H1 (cell line): ENCODE measurements around the gene ARHGAP23. TPM values are rescaled to one million over a fixed set of nuclear protein-coding genes. Genes with fewer than 3 reads are reported as not detected.

Experiments used
- CTCF ChIA-PET: fragments of 300-600 bp; sonication (Branson Sonifier 250); formaldehyde crosslinking; loops from one replicate; lab custom pipeline; 2021; ENCODE audit not compliant: partially characterized antibody; lab: Charles Lee
- POLR2A ChIA-PET: fragments of 300-600 bp; sonication (Branson Sonifier 250); formaldehyde crosslinking; loops from one replicate; lab custom pipeline; 2021; ENCODE audit warnings: inconsistent platforms; ENCODE audit not compliant: partially characterized antibody; lab: Charles Lee
- DNase-seq, 2 experiments: peaks; one replicate each; pipeline versions ENCODE4 v3.0.0 to v3.0.0-alpha.2; 2010 to 2022; ENCODE audit warnings: low spot score in 2 of 2, low read depth in 1 of 2, mixed read lengths in 1 of 2
- FAIRE-seq: peaks from 2 replicates; lab custom pipeline; 2011; peaks lifted over from hg19 to GRCh38; lab: Jason Lieb, UNC
- H2AFZ ChIP-seq: 2 replicates; pipeline ENCODE4 v1.8.1; 2012; ENCODE audit warnings: low read length, inconsistent platforms
- H2AK5ac ChIP-seq: 2 replicates; pipeline ENCODE4 v1.6.1; 2013; ENCODE audit warnings: low read depth, low read length
- H2BK120ac ChIP-seq: replicated peaks from 2 replicates; pipeline ENCODE3; 2013; ENCODE audit warnings: low read depth, low read length, inconsistent platforms
- H2BK12ac ChIP-seq: 2 replicates; pipeline ENCODE4 v1.6.1; 2013; ENCODE audit warnings: low read depth, low read length
- H2BK15ac ChIP-seq: 2 replicates; pipeline ENCODE4 v1.6.1; 2013; ENCODE audit warnings: low read length
- H2BK20ac ChIP-seq: 2 replicates; pipeline ENCODE4 v1.6.1; 2013; ENCODE audit warnings: low read length
- H2BK5ac ChIP-seq: 2 replicates; pipeline ENCODE4 v1.6.1; 2013; ENCODE audit warnings: low read depth, low read length
- H3K14ac ChIP-seq: 2 replicates; pipeline ENCODE4 v1.6.1; 2013; ENCODE audit warnings: inconsistent platforms; ENCODE audit not compliant: insufficient read length
- H3K18ac ChIP-seq: 2 replicates; pipeline ENCODE4 v1.6.1; 2013; ENCODE audit warnings: low read length; ENCODE audit errors: extremely low read depth
- H3K23ac ChIP-seq: 2 replicates; pipeline ENCODE4 v1.6.1; 2013; ENCODE audit warnings: inconsistent platforms; ENCODE audit not compliant: insufficient read length
- H3K23me2 ChIP-seq: 2 replicates; pipeline ENCODE4 v1.6.1; 2013; ENCODE audit warnings: low read depth, low read length
- H3K27ac ChIP-seq: 2 replicates; pipeline ENCODE4 v1.6.1; 2011; ENCODE audit warnings: low read depth, low read length, inconsistent platforms
- H3K27me3 ChIP-seq, 4 experiments: replicated peaks in 1 of 4; 1 replicate in 1 of 4; 2 replicates in 3 of 4; pipeline versions ENCODE4 v1.6.1 to v1.8.1; 2011 to 2013; ENCODE audit warnings: low read length in 3 of 4, mild to moderate bottlenecking in 3 of 4, inconsistent platforms in 2 of 4, mixed read lengths in 2 of 4, moderate library complexity in 1 of 4; ENCODE audit not compliant: control insufficient read depth in 3 of 4, insufficient read depth in 3 of 4; ENCODE audit errors: extremely low read depth in 1 of 4
- H3K36me3 ChIP-seq, 4 experiments: 2 replicates each; pipeline versions ENCODE4 v1.6.1 to v1.8.1; 2011 to 2013; ENCODE audit warnings: mild to moderate bottlenecking in 4 of 4, low read length in 3 of 4, moderate library complexity in 2 of 4, control low read depth in 1 of 4, inconsistent platforms in 1 of 4; ENCODE audit not compliant: insufficient read depth in 4 of 4, control insufficient read depth in 2 of 4
- H3K4ac ChIP-seq: replicated peaks from 2 replicates; pipeline ENCODE3; 2013; ENCODE audit warnings: low read length, low read depth, mixed read lengths, inconsistent platforms; ENCODE audit not compliant: insufficient read length
- H3K4me1 ChIP-seq, 4 experiments: replicated peaks in 1 of 4; 1 replicate in 1 of 4; 2 replicates in 3 of 4; pipeline versions ENCODE4 v1.6.1 to v1.8.1; 2011 to 2013; ENCODE audit warnings: low read length in 3 of 4, inconsistent platforms in 2 of 4, mixed read lengths in 1 of 4; ENCODE audit not compliant: insufficient read depth in 4 of 4, control insufficient read depth in 3 of 4
- H3K4me2 ChIP-seq, 2 experiments: 2 replicates each; pipeline versions ENCODE4 v1.6.1 to v1.8.1; 2011 to 2013; ENCODE audit warnings: low read depth in 2 of 2, low read length in 2 of 2, control low read depth in 1 of 2, inconsistent platforms in 1 of 2, mild to moderate bottlenecking in 1 of 2; ENCODE audit not compliant: insufficient read depth in 1 of 2
- H3K4me3 ChIP-seq, 4 experiments: fragments of 200-600, 300-600 bp in 1 of 4; sonication (generic), shearing (Covaris generic), sonication (Bioruptor Twin) in 1 of 4; 2 replicates each; pipeline versions ENCODE4 v1.5.1 to v1.8.1; 2011 to 2016; ENCODE audit warnings: low read length in 4 of 4, low read depth in 3 of 4, control low read depth in 2 of 4, inconsistent platforms in 2 of 4, mild to moderate bottlenecking in 2 of 4, mixed read lengths in 1 of 4, moderate library complexity in 1 of 4; ENCODE audit not compliant: insufficient read depth in 2 of 4; ENCODE audit errors: extremely low read depth in 1 of 4
- H3K56ac ChIP-seq: replicated peaks from 2 replicates; pipeline ENCODE3; 2013; ENCODE audit warnings: low read depth, mild to moderate bottlenecking, mixed read lengths, low read length, inconsistent platforms; ENCODE audit not compliant: insufficient read length
- H3K79me1 ChIP-seq: 2 replicates; pipeline ENCODE4 v1.6.1; 2013; ENCODE audit warnings: low read depth, low read length, control low read depth
- H3K79me2 ChIP-seq, 2 experiments: 2 replicates each; pipeline versions ENCODE4 v1.6.1 to v1.8.1; 2012 to 2013; ENCODE audit warnings: low read length in 2 of 2, mild to moderate bottlenecking in 2 of 2, inconsistent platforms in 1 of 2; ENCODE audit not compliant: insufficient read depth in 2 of 2, control insufficient read depth in 1 of 2
- H3K9ac ChIP-seq, 4 experiments: replicated peaks in 1 of 4; 1 replicate in 1 of 4; 2 replicates in 3 of 4; pipeline versions ENCODE4 v1.6.1 to v1.8.1; 2011 to 2013; ENCODE audit warnings: low read depth in 3 of 4, low read length in 3 of 4, control low read depth in 2 of 4, mild to moderate bottlenecking in 2 of 4, moderate library complexity in 2 of 4, inconsistent platforms in 1 of 4; ENCODE audit errors: extremely low read depth in 1 of 4
- H3K9me3 ChIP-seq, 2 experiments: 2 replicates each; pipeline versions ENCODE4 v1.6.1 to v1.8.1; 2012 to 2013; ENCODE audit warnings: mild to moderate bottlenecking in 2 of 2, moderate library complexity in 2 of 2, control low read depth in 1 of 2, inconsistent platforms in 1 of 2, low read depth in 1 of 2, low read length in 1 of 2, mixed read lengths in 1 of 2; ENCODE audit not compliant: insufficient read depth in 2 of 2
- H4K20me1 ChIP-seq, 2 experiments: replicated peaks in 1 of 2; 2 replicates each; pipeline versions ENCODE3 to v1.8.1; 2011 to 2013; ENCODE audit warnings: inconsistent platforms in 2 of 2, low read length in 2 of 2, mild to moderate bottlenecking in 1 of 2; ENCODE audit not compliant: insufficient read depth in 2 of 2, control insufficient read depth in 1 of 2
- H4K5ac ChIP-seq: 2 replicates; pipeline ENCODE4 v1.6.1; 2013; ENCODE audit warnings: low read length, low read depth, mixed read lengths, inconsistent platforms; ENCODE audit not compliant: insufficient read length
- H4K8ac ChIP-seq: 2 replicates; pipeline ENCODE4 v1.8.0; 2013; ENCODE audit warnings: mild to moderate bottlenecking, moderate library complexity, low read length, inconsistent platforms; ENCODE audit not compliant: insufficient read depth; ENCODE audit errors: extremely low read depth
- H4K91ac ChIP-seq: replicated peaks from 2 replicates; pipeline ENCODE3; 2013; ENCODE audit warnings: low read length, mixed read lengths, inconsistent platforms; ENCODE audit not compliant: insufficient read length
- SIRT6 ChIP-seq: IDR thresholded peaks from one replicate; pipeline ENCODE4 v1.7.1; 2012; ENCODE audit warnings: low read length, inconsistent platforms
- USF2 ChIP-seq: IDR thresholded peaks from 2 replicates; pipeline ENCODE4 v1.6.1; 2011; ENCODE audit warnings: low read length, improper control_type of control experiment
- WGBS, 2 experiments: shearing (Covaris generic) in 1 of 2; methylation state at CpG; one replicate each; pipeline versions ENCODE4 v1.1.6 to v1.1.7; 2013 to 2015; ENCODE audit warnings: low lambda C conversion rate in 2 of 2, mixed read lengths in 2 of 2, inconsistent platforms in 1 of 2, low coverage in 1 of 2, missing lambda C conversion rate in 1 of 2; ENCODE audit not compliant: insufficient replicate concordance in 2 of 2, insufficient coverage in 1 of 2, insufficient read length in 1 of 2; ENCODE audit errors: extremely low coverage in 1 of 2, missing lambda C conversion rate in 1 of 2; 5-methylcytosine and 5-hydroxymethylcytosine counted together
- polyA plus RNA-seq, 7 experiments: library from polyadenylated mRNA; depleted of rRNA in 3 of 7; stranded (reverse) in 5 of 7; unstranded in 2 of 7; fragments of >200 nt in 5 of 7; fragments of 200-250 nt in 2 of 7; gene quantifications; 1 replicate in 5 of 7; 2 replicates in 1 of 7; 4 replicates in 1 of 7; pipeline versions ENCODE4 v1.2.1 to v1.2.3, GENCODE V29; 2011 to 2013; ENCODE audit warnings: missing spikeins in 2 of 7, mixed read lengths in 2 of 7
- total RNA-seq: library from RNA; stranded (reverse); fragmentation: NEBNext Ultra II Directional; extraction: Animal tissue kit (Norgen Biotek cat#: 25700); gene quantifications from 2 replicates; pipeline ENCODE4 v1.2.1, GENCODE V29; 2021

Gene ARHGAP23
- total and polyA plus RNA-seq, 2 of the 8 experiments (the other 6 are each of a cell fraction or from before 2014, with no cell fraction given), result 16.3 to 107 TPM

- peak overlapping the region; percentile 74; the same call in 1 of the 2 replicates for H2BK15ac ChIP-seq
- no peak overlapping the region for H3K4ac ChIP-seq
- no peak for FAIRE-seq
- no peak for DNase-seq
- no peak overlapping the region for H4K5ac ChIP-seq
- H2BK120ac ChIP-seq, result no peak overlapping the region
- ChIA-PET CTCF (interaction anchor here (1.2 to 24.5 kb wide), 15 partner anchors 7 to 124 kb away, joined by 3 to 400 read pairs (median 11); partner anchors contain the start of genes GPR179 and SOCS7), POLR2A (interaction anchor here (0.9 to 7.6 kb wide), 6 partner anchors 9 to 48 kb away, joined by 3 to 72 read pairs (median 7); no protein-coding TSS in a partner anchor)
- peak overlapping the region; percentile 94; the same call in 1 of the 2 replicates for H2AK5ac ChIP-seq
- H4K20me1 ChIP-seq, result peaks cover 0 to 2% of the 10 kb centered on the region in 2 experiments
- peaks cover 7% of the 10 kb centered on the region for H3K23me2 ChIP-seq
- H2AFZ ChIP-seq, result no peak overlapping the region
- H3K36me3 ChIP-seq, result no peaks in the 10 kb centered on the region
- peak overlapping the region; percentile 15; the same call in 1 of the 2 replicates for H4K8ac ChIP-seq
- 93% methylated on average over 13 of the region's 13 CpGs; no CpG with 5 or more reads in 1 of the 2 experiments for WGBS, 2 experiments
- H3K79me1 ChIP-seq, result peaks cover 4% of the 10 kb centered on the region; the same call in 1 of the 2 replicates
- H3K4me1 ChIP-seq, result peaks cover 33 to 59% (median 44%) of the 10 kb centered on the region in 4 experiments
- H2BK20ac ChIP-seq, result peak overlapping the region; percentile 82
- H4K91ac ChIP-seq, result peak overlapping the region; percentile 77
- TF ChIP-seq SIRT6 (no peak), USF2 (no peak)
- H3K18ac ChIP-seq, result peak overlapping the region; percentile 48
- H3K14ac ChIP-seq, result no peak overlapping the region
- H3K4me3 ChIP-seq, result no peak overlapping the region
- peak overlapping the region; percentile 26; the same call in 1 of the 2 replicates for H2BK5ac ChIP-seq
- no peaks in the 10 kb centered on the region for H3K9me3 ChIP-seq
- H3K4me2 ChIP-seq, result no peak overlapping the region
- H3K27ac ChIP-seq, result no peak overlapping the region
- H3K79me2 ChIP-seq, result peaks cover 0 to 23% of the 10 kb centered on the region in 2 experiments; a peak in 2 of 4 replicates
- peaks cover 0 to 3% (median 1%) of the 10 kb centered on the region in 4 experiments; a peak in 2 of 7 replicates for H3K27me3 ChIP-seq
- peak overlapping the region; percentile 68; the same call in 1 of the 2 replicates for H2BK12ac ChIP-seq
- H3K23ac ChIP-seq, result no peak overlapping the region
- H3K9ac ChIP-seq, result no peak overlapping the region
- no peak overlapping the region for H3K56ac ChIP-seq
Observed at GRCh38 chr17:38425031-38425430, 3.2 kb upstream of the ARHGAP23 start.
